H1 (cell line): ENCODE data around the gene COL19A1. TPM values are rescaled to one million over a fixed set of nuclear protein-coding genes. Genes with fewer than 3 reads are reported as not detected.

Experiments
- CTCF ChIA-PET: fragments of 300-600 bp; sonication (Branson Sonifier 250); formaldehyde crosslinking; loops from one replicate; lab custom pipeline; 2021; ENCODE audit not compliant: partially characterized antibody; lab: Charles Lee
- POLR2A ChIA-PET: fragments of 300-600 bp; sonication (Branson Sonifier 250); formaldehyde crosslinking; loops from one replicate; lab custom pipeline; 2021; ENCODE audit warnings: inconsistent platforms; ENCODE audit not compliant: partially characterized antibody; lab: Charles Lee
- DNase-seq, 2 experiments: peaks; one replicate each; pipeline versions ENCODE4 v3.0.0 to v3.0.0-alpha.2; 2010 to 2022; ENCODE audit warnings: low spot score in 2 of 2, low read depth in 1 of 2, mixed read lengths in 1 of 2
- FAIRE-seq: peaks from 2 replicates; lab custom pipeline; 2011; peaks lifted over from hg19 to GRCh38; lab: Jason Lieb, UNC
- H2AFZ ChIP-seq: 2 replicates; pipeline ENCODE4 v1.8.1; 2012; ENCODE audit warnings: low read length, inconsistent platforms
- H2AK5ac ChIP-seq: 2 replicates; pipeline ENCODE4 v1.6.1; 2013; ENCODE audit warnings: low read depth, low read length
- H2BK120ac ChIP-seq: replicated peaks from 2 replicates; pipeline ENCODE3; 2013; ENCODE audit warnings: low read depth, low read length, inconsistent platforms
- H2BK12ac ChIP-seq: 2 replicates; pipeline ENCODE4 v1.6.1; 2013; ENCODE audit warnings: low read depth, low read length
- H2BK15ac ChIP-seq: 2 replicates; pipeline ENCODE4 v1.6.1; 2013; ENCODE audit warnings: low read length
- H2BK20ac ChIP-seq: 2 replicates; pipeline ENCODE4 v1.6.1; 2013; ENCODE audit warnings: low read length
- H2BK5ac ChIP-seq: 2 replicates; pipeline ENCODE4 v1.6.1; 2013; ENCODE audit warnings: low read depth, low read length
- H3K14ac ChIP-seq: 2 replicates; pipeline ENCODE4 v1.6.1; 2013; ENCODE audit warnings: inconsistent platforms; ENCODE audit not compliant: insufficient read length
- H3K18ac ChIP-seq: 2 replicates; pipeline ENCODE4 v1.6.1; 2013; ENCODE audit warnings: low read length; ENCODE audit errors: extremely low read depth
- H3K23ac ChIP-seq: 2 replicates; pipeline ENCODE4 v1.6.1; 2013; ENCODE audit warnings: inconsistent platforms; ENCODE audit not compliant: insufficient read length
- H3K23me2 ChIP-seq: 2 replicates; pipeline ENCODE4 v1.6.1; 2013; ENCODE audit warnings: low read depth, low read length
- H3K27ac ChIP-seq: 2 replicates; pipeline ENCODE4 v1.6.1; 2011; ENCODE audit warnings: low read depth, low read length, inconsistent platforms
- H3K27me3 ChIP-seq, 4 experiments: replicated peaks in 1 of 4; 1 replicate in 1 of 4; 2 replicates in 3 of 4; pipeline versions ENCODE4 v1.6.1 to v1.8.1; 2011 to 2013; ENCODE audit warnings: low read length in 3 of 4, mild to moderate bottlenecking in 3 of 4, inconsistent platforms in 2 of 4, mixed read lengths in 2 of 4, moderate library complexity in 1 of 4; ENCODE audit not compliant: control insufficient read depth in 3 of 4, insufficient read depth in 3 of 4; ENCODE audit errors: extremely low read depth in 1 of 4
- H3K36me3 ChIP-seq, 4 experiments: 2 replicates each; pipeline versions ENCODE4 v1.6.1 to v1.8.1; 2011 to 2013; ENCODE audit warnings: mild to moderate bottlenecking in 4 of 4, low read length in 3 of 4, moderate library complexity in 2 of 4, control low read depth in 1 of 4, inconsistent platforms in 1 of 4; ENCODE audit not compliant: insufficient read depth in 4 of 4, control insufficient read depth in 2 of 4
- H3K4ac ChIP-seq: replicated peaks from 2 replicates; pipeline ENCODE3; 2013; ENCODE audit warnings: low read length, low read depth, mixed read lengths, inconsistent platforms; ENCODE audit not compliant: insufficient read length
- H3K4me1 ChIP-seq, 4 experiments: replicated peaks in 1 of 4; 1 replicate in 1 of 4; 2 replicates in 3 of 4; pipeline versions ENCODE4 v1.6.1 to v1.8.1; 2011 to 2013; ENCODE audit warnings: low read length in 3 of 4, inconsistent platforms in 2 of 4, mixed read lengths in 1 of 4; ENCODE audit not compliant: insufficient read depth in 4 of 4, control insufficient read depth in 3 of 4
- H3K4me2 ChIP-seq, 2 experiments: 2 replicates each; pipeline versions ENCODE4 v1.6.1 to v1.8.1; 2011 to 2013; ENCODE audit warnings: low read depth in 2 of 2, low read length in 2 of 2, control low read depth in 1 of 2, inconsistent platforms in 1 of 2, mild to moderate bottlenecking in 1 of 2; ENCODE audit not compliant: insufficient read depth in 1 of 2
- H3K4me3 ChIP-seq, 4 experiments: fragments of 200-600, 300-600 bp in 1 of 4; sonication (generic), shearing (Covaris generic), sonication (Bioruptor Twin) in 1 of 4; 2 replicates each; pipeline versions ENCODE4 v1.5.1 to v1.8.1; 2011 to 2016; ENCODE audit warnings: low read length in 4 of 4, low read depth in 3 of 4, control low read depth in 2 of 4, inconsistent platforms in 2 of 4, mild to moderate bottlenecking in 2 of 4, mixed read lengths in 1 of 4, moderate library complexity in 1 of 4; ENCODE audit not compliant: insufficient read depth in 2 of 4; ENCODE audit errors: extremely low read depth in 1 of 4
- H3K56ac ChIP-seq: replicated peaks from 2 replicates; pipeline ENCODE3; 2013; ENCODE audit warnings: low read depth, mild to moderate bottlenecking, mixed read lengths, low read length, inconsistent platforms; ENCODE audit not compliant: insufficient read length
- H3K79me1 ChIP-seq: 2 replicates; pipeline ENCODE4 v1.6.1; 2013; ENCODE audit warnings: low read depth, low read length, control low read depth
- H3K79me2 ChIP-seq, 2 experiments: 2 replicates each; pipeline versions ENCODE4 v1.6.1 to v1.8.1; 2012 to 2013; ENCODE audit warnings: low read length in 2 of 2, mild to moderate bottlenecking in 2 of 2, inconsistent platforms in 1 of 2; ENCODE audit not compliant: insufficient read depth in 2 of 2, control insufficient read depth in 1 of 2
- H3K9ac ChIP-seq, 4 experiments: replicated peaks in 1 of 4; 1 replicate in 1 of 4; 2 replicates in 3 of 4; pipeline versions ENCODE4 v1.6.1 to v1.8.1; 2011 to 2013; ENCODE audit warnings: low read depth in 3 of 4, low read length in 3 of 4, control low read depth in 2 of 4, mild to moderate bottlenecking in 2 of 4, moderate library complexity in 2 of 4, inconsistent platforms in 1 of 4; ENCODE audit errors: extremely low read depth in 1 of 4
- H3K9me3 ChIP-seq, 2 experiments: 2 replicates each; pipeline versions ENCODE4 v1.6.1 to v1.8.1; 2012 to 2013; ENCODE audit warnings: mild to moderate bottlenecking in 2 of 2, moderate library complexity in 2 of 2, control low read depth in 1 of 2, inconsistent platforms in 1 of 2, low read depth in 1 of 2, low read length in 1 of 2, mixed read lengths in 1 of 2; ENCODE audit not compliant: insufficient read depth in 2 of 2
- H4K20me1 ChIP-seq, 2 experiments: replicated peaks in 1 of 2; 2 replicates each; pipeline versions ENCODE3 to v1.8.1; 2011 to 2013; ENCODE audit warnings: inconsistent platforms in 2 of 2, low read length in 2 of 2, mild to moderate bottlenecking in 1 of 2; ENCODE audit not compliant: insufficient read depth in 2 of 2, control insufficient read depth in 1 of 2
- H4K5ac ChIP-seq: 2 replicates; pipeline ENCODE4 v1.6.1; 2013; ENCODE audit warnings: low read length, low read depth, mixed read lengths, inconsistent platforms; ENCODE audit not compliant: insufficient read length
- H4K8ac ChIP-seq: 2 replicates; pipeline ENCODE4 v1.8.0; 2013; ENCODE audit warnings: mild to moderate bottlenecking, moderate library complexity, low read length, inconsistent platforms; ENCODE audit not compliant: insufficient read depth; ENCODE audit errors: extremely low read depth
- H4K91ac ChIP-seq: replicated peaks from 2 replicates; pipeline ENCODE3; 2013; ENCODE audit warnings: low read length, mixed read lengths, inconsistent platforms; ENCODE audit not compliant: insufficient read length
- CHD1 ChIP-seq: IDR thresholded peaks from 2 replicates; pipeline ENCODE4 v1.6.1; 2012; ENCODE audit warnings: low read depth, low read length, improper control_type of control experiment
- FOSL1 ChIP-seq: IDR thresholded peaks from 2 replicates; pipeline ENCODE4 v1.6.1; 2011; ENCODE audit warnings: mild to moderate bottlenecking, low read depth, low read length, moderate library complexity; ENCODE audit not compliant: insufficient read depth
- GTF2F1 ChIP-seq: IDR thresholded peaks from 2 replicates; pipeline ENCODE4 v1.6.1; 2012; ENCODE audit warnings: low read depth, low read length, improper control_type of control experiment, borderline replicate concordance
- KDM4A ChIP-seq: IDR thresholded peaks from one replicate; pipeline ENCODE4 v1.7.1; 2012; ENCODE audit warnings: low read depth, mild to moderate bottlenecking, moderate library complexity, low read length, inconsistent platforms; ENCODE audit not compliant: severe bottlenecking
- KDM5A ChIP-seq: fragments of 200-600 bp; IDR thresholded peaks from 2 replicates; pipeline ENCODE4 v1.7.1; 2012; ENCODE audit warnings: mild to moderate bottlenecking, low read length, inconsistent platforms, mixed read lengths
- RNF2 ChIP-seq: fragments of 200-900, 300-1000 bp; sonication (generic); IDR thresholded peaks from 2 replicates; pipeline ENCODE4 v1.7.1; 2016; ENCODE audit warnings: borderline replicate concordance, low read depth, mild to moderate bottlenecking, antibody characterized with exemption, low read length; ENCODE audit not compliant: poor library complexity, severe bottlenecking; ENCODE audit errors: missing control alignments
- SP1 ChIP-seq: IDR thresholded peaks from 2 replicates; pipeline ENCODE4 v1.6.1; 2011; ENCODE audit warnings: low read depth, low read length
- TAF7 ChIP-seq: optimal IDR thresholded peaks from 2 replicates; pipeline ENCODE3; 2011; ENCODE audit warnings: low read depth, mild to moderate bottlenecking, inconsistent platforms, low read length, moderate library complexity, borderline replicate concordance
- WGBS, 2 experiments: shearing (Covaris generic) in 1 of 2; methylation state at CpG; one replicate each; pipeline versions ENCODE4 v1.1.6 to v1.1.7; 2013 to 2015; ENCODE audit warnings: low lambda C conversion rate in 2 of 2, mixed read lengths in 2 of 2, inconsistent platforms in 1 of 2, low coverage in 1 of 2, missing lambda C conversion rate in 1 of 2; ENCODE audit not compliant: insufficient replicate concordance in 2 of 2, insufficient coverage in 1 of 2, insufficient read length in 1 of 2; ENCODE audit errors: extremely low coverage in 1 of 2, missing lambda C conversion rate in 1 of 2; 5-methylcytosine and 5-hydroxymethylcytosine counted together
- polyA plus RNA-seq, 7 experiments: library from polyadenylated mRNA; depleted of rRNA in 3 of 7; stranded (reverse) in 5 of 7; unstranded in 2 of 7; fragments of >200 nt in 5 of 7; fragments of 200-250 nt in 2 of 7; gene quantifications; 1 replicate in 5 of 7; 2 replicates in 1 of 7; 4 replicates in 1 of 7; pipeline versions ENCODE4 v1.2.1 to v1.2.3, GENCODE V29; 2011 to 2013; ENCODE audit warnings: missing spikeins in 2 of 7, mixed read lengths in 2 of 7
- total RNA-seq: library from RNA; stranded (reverse); fragmentation: NEBNext Ultra II Directional; extraction: Animal tissue kit (Norgen Biotek cat#: 25700); gene quantifications from 2 replicates; pipeline ENCODE4 v1.2.1, GENCODE V29; 2021

The COL19A1 gene
- total and polyA plus RNA-seq, 2 of the 8 experiments (the other 6 are each of a cell fraction or from before 2014, with no cell fraction given), result not detected

DNA sequence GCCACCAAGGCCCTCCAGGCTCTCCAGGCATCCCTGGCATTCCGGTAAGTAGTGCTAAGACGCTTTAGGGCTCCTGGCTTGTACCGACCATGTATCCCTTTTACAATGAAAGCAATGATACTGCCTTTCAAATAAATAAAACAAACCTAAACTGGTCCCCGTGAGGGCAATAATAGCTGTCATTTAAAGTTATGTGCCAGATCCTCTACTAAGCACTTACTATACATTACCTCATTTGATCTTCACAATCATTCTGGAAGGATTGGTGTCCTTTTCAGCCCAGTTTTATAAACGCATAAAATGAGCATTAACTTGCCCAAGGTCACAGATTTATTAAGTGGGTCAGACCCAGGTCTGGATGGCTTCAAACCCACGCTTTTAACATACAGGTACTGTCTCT is 321.8 kb downstream of the COL19A1 start:
- Histone ChIP-seq H2AK5ac (no peak overlapping the region), H3K4ac (no peak overlapping the region), H3K23ac (no peak overlapping the region), H4K91ac (no peak overlapping the region), H2BK120ac (no peak overlapping the region), H2AFZ (no peak overlapping the region), H3K79me2 (no peaks in the 10 kb centered on the region), H3K23me2 (no peaks in the 10 kb centered on the region), H2BK5ac (no peak overlapping the region), H4K5ac (no peak overlapping the region), H3K79me1 (no peaks in the 10 kb centered on the region), H4K20me1 (no peaks in the 10 kb centered on the region), H2BK12ac (no peak overlapping the region), H3K4me1 (no peaks in the 10 kb centered on the region), H2BK15ac (no peak overlapping the region), H3K27me3 (no peaks in the 10 kb centered on the region), H3K4me3 (no peak overlapping the region), H3K56ac (no peak overlapping the region), H3K18ac (no peak overlapping the region), H2BK20ac (no peak overlapping the region), H3K9me3 (no peaks in the 10 kb centered on the region), H3K14ac (no peak overlapping the region), H4K8ac (no peak overlapping the region), H3K9ac (no peak overlapping the region), H3K36me3 (no peaks in the 10 kb centered on the region), H3K27ac (no peak overlapping the region), H3K4me2 (no peak overlapping the region)
- WGBS, 2 experiments, result 88% methylated on average over 6 of the region's 6 CpGs; no CpG with 5 or more reads in 1 of the 2 experiments
- TF ChIP-seq GTF2F1 (no peak), SP1 (no peak), RNF2 (no peak), KDM4A (no peak), TAF7 (no peak), KDM5A (no peak), CHD1 (no peak), FOSL1 (no peak)
- DNase-seq (no peak), FAIRE-seq (no peak)
- ChIA-PET POLR2A (no interaction called here), CTCF (no interaction called here)
